HG02970 (cell line): Measurements from ENCODE around the gene C3orf62.

Experiments used
- ATAC-seq: cut with Tn5 transposase; IDR thresholded peaks from one replicate; pipeline ENCODE4 v1.9.1; 2021; ENCODE audit warnings: mild to moderate bottlenecking, moderate library complexity, moderate number of reproducible peaks; ENCODE audit not compliant: unreplicated experiment, low FRiP score

Gene C3orf62

DNA sequence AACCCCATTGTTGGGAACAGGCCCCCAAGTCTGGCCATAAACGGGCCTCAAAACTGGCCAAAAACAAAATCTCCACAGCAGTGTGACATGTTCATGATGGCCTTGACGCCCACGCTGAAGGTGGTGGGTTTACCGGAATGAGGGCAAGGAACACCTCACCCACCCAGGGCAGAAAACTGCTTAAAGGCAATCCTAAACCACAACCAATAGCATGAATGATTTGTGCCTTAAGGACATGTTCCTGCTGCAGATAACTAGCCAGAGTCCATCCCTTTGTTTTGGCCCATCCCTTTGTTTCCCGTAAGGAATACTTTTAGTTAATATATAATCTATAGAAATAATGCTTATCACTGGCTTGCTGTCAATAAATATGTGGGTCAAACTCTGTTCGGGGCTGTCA lies 57.9 kb downstream of the C3orf62 start:
- no peak for ATAC-seq
